Measurements from ENCODE around the gene CPAMD8. TPM values are rescaled to one million over a fixed set of nuclear protein-coding genes. Genes with fewer than 3 reads are reported as not detected.
"Not testable (repeated sequence)": the region's sequence is repeated elsewhere in the genome, so short reads cannot be mapped to it uniquely, and the experiment has no call there.

Gene CPAMD8
- total RNA-seq, 1 donor from 2014 or later: 54.3 TPM

GRCh38 chr19:17002455-17002854, 24.2 kb downstream of the CPAMD8 start:
- peaks cover under 1% of the 10 kb centered on the region for H3K36me3 ChIP-seq
- H3K27me3 ChIP-seq (ENCODE audit: low read depth): no peaks in the 10 kb centered on the region
- no peaks in the 10 kb centered on the region for H3K4me1 ChIP-seq
- H3K9me3 ChIP-seq: no peaks in the 10 kb centered on the region
- intact Hi-C loops (cut with DNase I): no loop called here
- no peak for DNase-seq
- peak in 1 of 2 donors; percentile 16 for ATAC-seq
- no peak overlapping the region for H3K4me3 ChIP-seq
- H3K27ac ChIP-seq: no peak overlapping the region
- TF ChIP-seq CTCF (IDR thresholded peaks at IDR 0.05): no peak

GRCh38 chr19:17001603-17002183, 24.9 kb downstream of the CPAMD8 start:
- intact Hi-C loops (cut with DNase I): no loop called here
- Histone ChIP-seq H3K36me3 (peaks cover 3% of the 10 kb centered on the region), H3K9me3 (no peaks in the 10 kb centered on the region), H3K4me1 (no peaks in the 10 kb centered on the region), H3K4me3 (no peak overlapping the region), H3K27ac (no peak overlapping the region), H3K27me3 (ENCODE audit: low read depth) (no peaks in the 10 kb centered on the region)
- no peak for DNase-seq
- ATAC-seq: peak; percentile 41 to 67
- no peak for TF ChIP-seq CTCF (IDR thresholded peaks at IDR 0.05)

GRCh38 chr19:16998635-16999194, 27.9 kb downstream of the CPAMD8 start:
- Histone ChIP-seq H3K4me1 (no peaks in the 10 kb centered on the region), H3K36me3 (peaks cover 11% of the 10 kb centered on the region), H3K27me3 (ENCODE audit: low read depth) (no peaks in the 10 kb centered on the region), H3K9me3 (no peaks in the 10 kb centered on the region), H3K27ac (no peak overlapping the region), H3K4me3 (no peak overlapping the region)
- DNase-seq (no peak), ATAC-seq (no peak)
- intact Hi-C loops (cut with DNase I): no loop called here
- TF ChIP-seq CTCF (IDR thresholded peaks at IDR 0.05): no peak

GRCh38 chr19:16996838-16997490, 29.6 kb downstream of the CPAMD8 start:
- H3K27me3 ChIP-seq (ENCODE audit: low read depth); H3K9me3 ChIP-seq; intact Hi-C loops (cut with DNase I); H3K4me1 ChIP-seq; ATAC-seq; H3K4me3 ChIP-seq; DNase-seq; H3K27ac ChIP-seq: not testable (repeated sequence)
- H3K36me3 ChIP-seq: peaks cover 13% of the 10 kb centered on the region

- DNase-seq: no peak
- Histone ChIP-seq H3K36me3 (peaks cover 11% of the 10 kb centered on the region), H3K4me1 (no peaks in the 10 kb centered on the region), H3K27me3 (ENCODE audit: low read depth) (no peaks in the 10 kb centered on the region), H3K27ac (no peak overlapping the region), H3K4me3 (no peak overlapping the region), H3K9me3 (no peaks in the 10 kb centered on the region)
- no peak for ATAC-seq
- TF ChIP-seq CTCF (IDR thresholded peaks at IDR 0.05): no peak
- intact Hi-C loops (cut with DNase I): no loop called here
These were observed 37.9 kb downstream of the CPAMD8 start for GRCh38 chr19:16988661-16989060.

- Histone ChIP-seq H3K4me1 (no peaks in the 10 kb centered on the region), H3K9me3 (no peaks in the 10 kb centered on the region), H3K4me3 (no peak overlapping the region), H3K36me3 (no peaks in the 10 kb centered on the region), H3K27ac (no peak overlapping the region), H3K27me3 (ENCODE audit: low read depth) (no peaks in the 10 kb centered on the region)
- intact Hi-C loops (cut with DNase I): no loop called here
- ATAC-seq (no peak), DNase-seq (no peak)
- TF ChIP-seq CTCF (IDR thresholded peaks at IDR 0.05): no peak
These were observed 41.2 kb downstream of the CPAMD8 start for GRCh38 chr19:16985403-16985802.

- H3K4me1 ChIP-seq; H3K9me3 ChIP-seq; H3K27me3 ChIP-seq (ENCODE audit: low read depth); H3K4me3 ChIP-seq; DNase-seq; ATAC-seq; intact Hi-C loops (cut with DNase I); H3K27ac ChIP-seq; H3K36me3 ChIP-seq: not testable (repeated sequence)
These were observed 44.0 kb downstream of the CPAMD8 start for GRCh38 chr19:16982586-16982985.

Measured in lower lobe of right lung (tissue), 2 donors.